Stimulated activated CD4-positive, alpha-beta T cell treated with anti-CD3 and anti-CD28 coated beads, Interleukin-12 subunit alpha, Interleukin-12 subunit beta, amount 100 ng/mL, for 48 hours (primary cell): ENCODE measurements around the gene SH3D21.

ENCODE experiments used
- DNase-seq, 3 donors: peaks; one replicate each; pipeline ENCODE4 v3.0.0-alpha.2; 2020; ENCODE audit warnings: low read depth in 2 of 3, low spot score in 1 of 3

The SH3D21 gene

GRCh38 chr1:36355811-36356210, 49.6 kb downstream of the SH3D21 start:
- no peak for DNase-seq

- DNase-seq = no peak
Observed at GRCh38 chr1:36358514-36359084, 52.4 kb downstream of the SH3D21 start.

GRCh38 chr1:36359383-36359782, 53.2 kb downstream of the SH3D21 start:
- DNase-seq = no peak

- no peak for DNase-seq
Observed at GRCh38 chr1:36359911-36360550, 53.9 kb downstream of the SH3D21 start.

GRCh38 chr1:36365381-36365780, 59.2 kb downstream of the SH3D21 start:
- DNase-seq = no peak

GRCh38 chr1:36366091-36366661, 60.0 kb downstream of the SH3D21 start:
- no peak for DNase-seq

- DNase-seq = no peak
Observed at GRCh38 chr1:36367066-36367465, 60.9 kb downstream of the SH3D21 start.

GRCh38 chr1:36367798-36368197, 61.6 kb downstream of the SH3D21 start:
- no peak for DNase-seq

GRCh38 chr1:36369061-36369861, 63.1 kb downstream of the SH3D21 start:
- peak; percentile 58 to 94 (median 75) for DNase-seq
